HG02623 (cell line): ENCODE measurements around the gene NR1H2.

Experiments
- ATAC-seq: cut with Tn5 transposase; IDR thresholded peaks from one replicate; pipeline ENCODE4 v1.9.1; 2021; ENCODE audit warnings: moderate library complexity; ENCODE audit not compliant: unreplicated experiment

The NR1H2 gene

GRCh38 chr19:50401605-50402450 lies 25.6 kb downstream of the NR1H2 start:
- ATAC-seq, result no peak

GRCh38 chr19:50402544-50403301 lies 26.5 kb downstream of the NR1H2 start:
- no peak for ATAC-seq

- ATAC-seq, result no peak
Observed at GRCh38 chr19:50406156-50406820, 30.0 kb downstream of the NR1H2 start.

GRCh38 chr19:50406829-50407228 lies 30.6 kb downstream of the NR1H2 start:
- ATAC-seq, result no peak

- ATAC-seq, result no peak
Observed at GRCh38 chr19:50409347-50409746, 33.1 kb downstream of the NR1H2 start.

GRCh38 chr19:50410109-50410508 lies 33.9 kb downstream of the NR1H2 start:
- no peak for ATAC-seq

- no peak for ATAC-seq
Observed at GRCh38 chr19:50412419-50412818, 36.2 kb downstream of the NR1H2 start.

GRCh38 chr19:50413096-50413495 lies 36.8 kb downstream of the NR1H2 start:
- no peak for ATAC-seq

GRCh38 chr19:50413531-50413930 lies 37.3 kb downstream of the NR1H2 start:
- ATAC-seq, result no peak

- ATAC-seq, result peak; percentile 26
Observed at GRCh38 chr19:50414864-50415660, 38.8 kb downstream of the NR1H2 start.

- ATAC-seq, result peak; percentile 34
Observed at GRCh38 chr19:50415661-50416033, 39.4 kb downstream of the NR1H2 start.

- no peak for ATAC-seq
Observed at GRCh38 chr19:50416034-50416977, 40.0 kb downstream of the NR1H2 start.

GRCh38 chr19:50417111-50418081 lies 41.1 kb downstream of the NR1H2 start:
- no peak for ATAC-seq

- ATAC-seq, result no peak
Observed at GRCh38 chr19:50418176-50419021, 42.1 kb downstream of the NR1H2 start, which contains the start of gene SPIB. Gene SPIB, plus strand, starts transcription at chr19:50418938. Its CDS starts 25 bp downstream, at chr19:50418963.

GRCh38 chr19:50419022-50419579 lies 42.8 kb downstream of the NR1H2 start:
- no peak for ATAC-seq

GRCh38 chr19:50419580-50420035 lies 43.4 kb downstream of the NR1H2 start:
- no peak for ATAC-seq

GRCh38 chr19:50420127-50420526 lies 43.9 kb downstream of the NR1H2 start:
- ATAC-seq, result no peak
